Activated T-cell treated with anti-CD3 and anti-CD28 coated beads, Interleukin-2, amount 50 U/mL, for 24 hours (primary cell): ENCODE data around the gene KCNB1.

Experiments used
- DNase-seq: peaks from one replicate; pipeline ENCODE4 v3.0.0-alpha.2; 2020
- H3K27ac Mint-ChIP-seq: 2 replicates; pipeline ENCODE4 v1.8.0; 2020; ENCODE audit warnings: mild to moderate bottlenecking, mixed read lengths
- H3K27me3 Mint-ChIP-seq: 2 replicates; pipeline ENCODE4 v1.8.0; 2020; ENCODE audit warnings: mixed read lengths
- H3K36me3 Mint-ChIP-seq: 2 replicates; pipeline ENCODE4 v1.8.0; 2020; ENCODE audit warnings: low read depth, mixed read lengths
- H3K4me1 Mint-ChIP-seq: 2 replicates; pipeline ENCODE4 v1.8.0; 2020; ENCODE audit warnings: low read depth, mixed read lengths
- H3K4me3 Mint-ChIP-seq: 2 replicates; pipeline ENCODE4 v1.8.0; 2020; ENCODE audit warnings: mild to moderate bottlenecking, moderate library complexity, mixed read lengths
- H3K9me3 Mint-ChIP-seq: 2 replicates; pipeline ENCODE4 v1.8.0; 2020; ENCODE audit warnings: mixed read lengths

Gene KCNB1

GRCh38 chr20:49484180-49485140, 2.0 kb upstream of the KCNB1 start:
- Mint-ChIP-seq H3K9me3 (peaks cover 2% of the 10 kb centered on the region), H3K4me1 (peaks cover 7% of the 10 kb centered on the region), H3K4me3 (peak overlapping the region; percentile 69), H3K36me3 (no peaks in the 10 kb centered on the region), H3K27me3 (peaks cover 85% of the 10 kb centered on the region), H3K27ac (no peak overlapping the region)
- peak; percentile 76 for DNase-seq

GRCh38 chr20:49483696-49484123, 1.2 kb upstream of the KCNB1 start:
- Mint-ChIP-seq H3K27ac (no peak overlapping the region), H3K4me3 (no peak overlapping the region), H3K36me3 (no peaks in the 10 kb centered on the region), H3K9me3 (no peaks in the 10 kb centered on the region), H3K27me3 (peaks cover 83% of the 10 kb centered on the region), H3K4me1 (peaks cover 7% of the 10 kb centered on the region)
- no peak for DNase-seq

GRCh38 chr20:49483018-49483695, 689 bp upstream of the KCNB1 start:
- no peak overlapping the region for H3K27ac Mint-ChIP-seq
- no peaks in the 10 kb centered on the region for H3K36me3 Mint-ChIP-seq
- peaks cover 7% of the 10 kb centered on the region for H3K4me1 Mint-ChIP-seq
- DNase-seq, result no peak
- H3K9me3 Mint-ChIP-seq, result no peaks in the 10 kb centered on the region
- H3K27me3 Mint-ChIP-seq, result peaks cover 83% of the 10 kb centered on the region
- no peak overlapping the region for H3K4me3 Mint-ChIP-seq

- Mint-ChIP-seq H3K27ac (no peak overlapping the region), H3K4me1 (peaks cover 7% of the 10 kb centered on the region), H3K36me3 (no peaks in the 10 kb centered on the region), H3K9me3 (no peaks in the 10 kb centered on the region), H3K27me3 (peaks cover 82% of the 10 kb centered on the region), H3K4me3 (no peak overlapping the region)
- DNase-seq, result no peak
Observed at GRCh38 chr20:49482173-49482572, 295 bp downstream of the KCNB1 start.

DNA sequence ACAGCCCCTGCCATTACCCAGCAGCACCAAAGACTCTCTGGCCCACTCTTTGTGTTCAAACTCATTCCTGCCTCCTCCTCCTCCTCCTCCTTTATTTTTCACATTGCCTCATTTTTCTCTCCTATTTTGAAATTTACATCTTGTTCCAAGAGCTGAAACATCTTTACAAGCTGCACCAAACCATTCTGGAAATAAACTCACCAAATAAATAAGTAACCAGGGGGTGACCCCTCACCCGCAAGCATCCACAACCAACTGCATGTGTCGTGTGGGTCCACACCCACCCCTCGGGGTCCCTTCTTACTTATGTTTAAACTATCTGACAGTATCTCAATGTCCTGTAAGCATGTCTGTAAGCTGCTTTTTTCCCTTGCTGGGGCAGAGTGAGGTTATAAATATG, 1.4 kb downstream of the KCNB1 start:
- H3K4me3 Mint-ChIP-seq, result no peak overlapping the region
- no peak overlapping the region for H3K27ac Mint-ChIP-seq
- peaks cover 7% of the 10 kb centered on the region for H3K4me1 Mint-ChIP-seq

GRCh38 chr20:49480236-49480635, 2.2 kb downstream of the KCNB1 start:
- Mint-ChIP-seq H3K36me3 (no peaks in the 10 kb centered on the region), H3K27me3 (peaks cover 70% of the 10 kb centered on the region), H3K4me3 (no peak overlapping the region), H3K9me3 (no peaks in the 10 kb centered on the region), H3K27ac (no peak overlapping the region), H3K4me1 (peaks cover 7% of the 10 kb centered on the region)
- no peak for DNase-seq

More for the DNA sequence above, 1.4 kb downstream of the KCNB1 start:
- no peaks in the 10 kb centered on the region for H3K36me3 Mint-ChIP-seq
- no peak for DNase-seq
- peaks cover 78% of the 10 kb centered on the region for H3K27me3 Mint-ChIP-seq
- no peaks in the 10 kb centered on the region for H3K9me3 Mint-ChIP-seq

GRCh38 chr20:49479785-49480184, 2.7 kb downstream of the KCNB1 start:
- no peak for DNase-seq
- peaks cover 70% of the 10 kb centered on the region for H3K27me3 Mint-ChIP-seq
- no peak overlapping the region for H3K4me3 Mint-ChIP-seq
- H3K36me3 Mint-ChIP-seq, result no peaks in the 10 kb centered on the region
- no peak overlapping the region for H3K27ac Mint-ChIP-seq
- peaks cover 7% of the 10 kb centered on the region for H3K4me1 Mint-ChIP-seq
- H3K9me3 Mint-ChIP-seq, result no peaks in the 10 kb centered on the region

DNA sequence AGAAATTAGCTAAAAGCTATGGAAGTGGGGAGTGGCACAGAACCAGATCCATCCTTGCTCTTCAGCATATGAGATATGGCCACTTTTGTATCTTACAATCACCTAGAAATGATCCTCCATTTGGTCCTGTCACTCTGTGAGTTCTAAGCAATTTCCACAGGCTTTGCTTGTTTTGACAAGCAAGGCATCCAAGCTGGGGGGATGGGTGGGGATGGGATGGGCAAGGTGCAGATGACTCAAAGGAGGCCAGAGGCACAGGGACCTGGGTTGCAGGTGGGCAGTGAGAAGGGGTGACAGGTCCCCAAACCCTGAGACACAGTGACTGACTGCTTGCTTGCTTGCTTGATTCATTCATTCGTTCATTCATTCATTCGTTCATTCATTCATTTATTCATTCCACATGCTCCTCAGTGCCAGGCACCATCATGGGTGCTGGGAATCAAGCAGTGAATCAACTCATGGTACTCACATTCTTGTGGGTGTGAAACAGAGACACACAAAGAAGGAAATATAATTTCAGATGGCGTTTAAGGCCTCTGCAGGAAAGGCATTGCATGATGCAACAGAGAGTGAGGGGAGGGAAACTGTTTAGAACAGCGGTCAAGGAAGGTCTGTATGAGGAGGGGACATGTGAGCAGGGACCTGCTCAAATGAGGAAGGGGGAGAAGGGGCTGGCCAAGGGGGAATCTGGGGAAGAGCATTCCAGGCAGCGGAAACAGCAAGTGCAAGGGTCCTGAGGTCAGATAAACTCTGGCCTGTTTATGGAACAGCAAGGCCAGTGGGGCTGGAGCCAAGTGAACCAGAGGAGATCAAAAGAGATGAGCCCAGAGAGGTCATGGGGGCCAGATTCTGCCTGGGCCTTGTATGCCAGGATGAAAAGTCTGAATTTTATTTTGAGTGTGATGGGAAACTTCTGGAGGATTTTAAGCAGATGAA, 3.4 kb downstream of the KCNB1 start:
- H3K36me3 Mint-ChIP-seq, result no peaks in the 10 kb centered on the region
- H3K27me3 Mint-ChIP-seq, result peaks cover 70% of the 10 kb centered on the region
- H3K27ac Mint-ChIP-seq, result no peak overlapping the region
- peaks cover 3% of the 10 kb centered on the region for H3K4me1 Mint-ChIP-seq
- H3K9me3 Mint-ChIP-seq, result no peaks in the 10 kb centered on the region
- no peak for DNase-seq
- H3K4me3 Mint-ChIP-seq, result no peak overlapping the region

- Mint-ChIP-seq H3K27ac (no peak overlapping the region), H3K4me1 (peaks cover 2% of the 10 kb centered on the region), H3K4me3 (no peak overlapping the region), H3K36me3 (no peaks in the 10 kb centered on the region), H3K9me3 (no peaks in the 10 kb centered on the region), H3K27me3 (peaks cover 67% of the 10 kb centered on the region)
- DNase-seq, result no peak
Observed at GRCh38 chr20:49478266-49478665, 4.2 kb downstream of the KCNB1 start.

GRCh38 chr20:49477200-49477599, 5.3 kb downstream of the KCNB1 start:
- Mint-ChIP-seq H3K9me3 (no peaks in the 10 kb centered on the region), H3K36me3 (no peaks in the 10 kb centered on the region), H3K4me3 (no peak overlapping the region), H3K27me3 (peaks cover 67% of the 10 kb centered on the region), H3K27ac (no peak overlapping the region), H3K4me1 (peaks cover 2% of the 10 kb centered on the region)
- DNase-seq, result no peak

DNA sequence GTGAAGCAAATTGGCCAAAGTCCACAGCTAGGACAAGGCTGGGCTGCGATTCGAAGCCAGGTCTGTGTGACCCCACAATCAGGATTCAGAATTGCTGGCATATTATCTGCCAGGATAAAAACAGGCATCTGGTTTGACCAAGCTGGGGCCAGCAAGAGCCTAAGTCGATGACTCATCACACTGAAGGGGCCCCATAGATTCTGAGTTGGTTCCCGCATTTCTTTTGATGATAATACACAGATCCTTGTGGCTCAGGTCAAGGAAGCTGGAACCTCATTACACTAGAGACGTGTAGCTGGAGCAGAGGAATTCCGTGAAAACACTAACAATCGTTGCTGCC, 6.5 kb downstream of the KCNB1 start:
- Mint-ChIP-seq H3K36me3 (no peaks in the 10 kb centered on the region), H3K9me3 (no peaks in the 10 kb centered on the region), H3K27me3 (peaks cover 61% of the 10 kb centered on the region), H3K4me1 (peaks cover 2% of the 10 kb centered on the region), H3K27ac (no peak overlapping the region), H3K4me3 (no peak overlapping the region)
- no peak for DNase-seq

DNA sequence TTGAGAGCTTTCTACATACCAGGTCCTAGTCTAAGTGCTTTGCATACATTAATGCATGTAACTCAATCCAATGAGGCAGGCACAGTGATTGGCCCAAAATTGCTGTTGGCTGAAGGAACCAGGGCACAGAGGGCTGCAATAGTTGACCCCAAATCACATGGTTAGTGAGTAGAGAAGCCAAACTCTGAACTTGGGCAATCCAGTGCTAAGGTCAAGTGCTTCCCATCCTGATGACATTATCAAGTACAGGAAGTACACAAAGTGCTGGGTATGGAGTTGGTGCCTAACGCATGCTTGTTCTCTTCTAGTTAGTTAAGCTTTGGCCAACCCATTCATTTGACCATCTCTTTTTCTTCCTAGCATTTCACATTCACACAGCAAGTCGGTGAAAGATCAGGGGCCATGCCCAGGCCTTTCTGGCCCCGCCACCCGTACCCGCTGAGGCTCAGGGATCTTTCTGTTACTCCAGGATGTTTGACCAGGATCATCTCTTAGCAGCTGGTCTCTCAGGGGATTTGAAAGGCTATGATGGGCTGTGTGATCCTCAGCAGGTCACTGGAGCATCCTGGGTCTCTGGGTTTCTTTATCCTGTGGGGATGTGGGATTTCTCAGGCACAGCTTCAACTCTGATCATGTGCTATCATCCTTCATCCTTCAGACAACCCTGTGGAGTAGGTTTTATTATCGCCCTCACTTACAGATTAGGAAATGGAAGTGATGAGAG, 7.0 kb downstream of the KCNB1 start:
- DNase-seq, result no peak
- Mint-ChIP-seq H3K27me3 (peaks cover 60% of the 10 kb centered on the region), H3K36me3 (no peaks in the 10 kb centered on the region), H3K9me3 (no peaks in the 10 kb centered on the region), H3K27ac (no peak overlapping the region), H3K4me3 (no peak overlapping the region), H3K4me1 (peaks cover 2% of the 10 kb centered on the region)

- peaks cover 55% of the 10 kb centered on the region for H3K27me3 Mint-ChIP-seq
Observed at GRCh38 chr20:49471397-49471796, 11.1 kb downstream of the KCNB1 start.

DNA sequence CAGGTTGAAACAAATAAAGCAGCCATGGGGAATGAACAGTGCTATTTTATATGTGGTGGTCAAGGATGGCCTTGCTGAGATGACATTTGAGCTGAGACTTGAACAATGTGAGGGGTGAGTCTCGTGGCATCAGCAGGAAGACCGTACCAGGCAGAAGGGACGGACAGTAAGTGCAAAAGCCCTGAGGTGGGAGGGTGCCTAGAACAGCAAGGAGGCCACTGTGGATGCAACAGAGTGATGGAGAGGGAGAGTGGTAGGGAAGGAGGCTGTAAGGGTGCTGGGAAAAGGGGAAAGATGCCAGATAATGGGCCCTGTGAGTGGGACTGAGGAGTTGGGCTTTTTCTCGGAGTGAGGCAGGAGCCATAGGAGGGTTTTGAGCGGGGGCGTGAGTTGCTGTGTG, 11.5 kb downstream of the KCNB1 start:
- Mint-ChIP-seq H3K27ac (no peak overlapping the region), H3K4me3 (no peak overlapping the region), H3K4me1 (peaks cover 2% of the 10 kb centered on the region), H3K9me3 (no peaks in the 10 kb centered on the region), H3K27me3 (peaks cover 51% of the 10 kb centered on the region), H3K36me3 (no peaks in the 10 kb centered on the region)
- no peak for DNase-seq

More at GRCh38 chr20:49471397-49471796, 11.1 kb downstream of the KCNB1 start:
- no peak overlapping the region for H3K4me3 Mint-ChIP-seq
- no peak for DNase-seq
- no peaks in the 10 kb centered on the region for H3K36me3 Mint-ChIP-seq
- H3K4me1 Mint-ChIP-seq, result peaks cover 2% of the 10 kb centered on the region
- no peak overlapping the region for H3K27ac Mint-ChIP-seq
- no peaks in the 10 kb centered on the region for H3K9me3 Mint-ChIP-seq
